ENCODE results near the gene PRKCZ.
A peak's percentile ranks its signal among the peaks of the same experiment; 100 is the strongest.

Gene PRKCZ

DNA sequence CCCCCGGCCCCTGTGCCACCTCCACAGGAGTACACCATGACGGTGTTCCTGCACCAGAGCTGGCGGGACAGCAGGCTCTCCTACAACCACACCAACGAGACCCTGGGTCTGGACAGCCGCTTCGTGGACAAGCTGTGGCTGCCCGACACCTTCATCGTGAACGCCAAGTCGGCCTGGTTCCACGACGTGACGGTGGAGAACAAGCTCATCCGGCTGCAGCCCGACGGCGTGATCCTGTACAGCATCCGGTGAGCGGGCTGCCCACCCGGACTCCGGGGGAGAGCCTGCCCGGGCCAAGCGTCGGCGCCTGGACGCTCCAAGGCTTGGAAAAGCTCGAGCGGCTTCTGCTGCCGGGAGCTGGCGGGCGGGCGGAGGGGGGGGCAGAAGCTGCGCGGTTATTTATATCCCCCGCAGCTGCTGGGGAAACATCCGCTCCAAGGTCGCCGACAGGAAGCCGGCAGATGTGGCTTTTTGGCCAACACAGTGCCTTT lies 24.7 kb upstream of the PRKCZ start:
- DNase-seq = no peak

DNA sequence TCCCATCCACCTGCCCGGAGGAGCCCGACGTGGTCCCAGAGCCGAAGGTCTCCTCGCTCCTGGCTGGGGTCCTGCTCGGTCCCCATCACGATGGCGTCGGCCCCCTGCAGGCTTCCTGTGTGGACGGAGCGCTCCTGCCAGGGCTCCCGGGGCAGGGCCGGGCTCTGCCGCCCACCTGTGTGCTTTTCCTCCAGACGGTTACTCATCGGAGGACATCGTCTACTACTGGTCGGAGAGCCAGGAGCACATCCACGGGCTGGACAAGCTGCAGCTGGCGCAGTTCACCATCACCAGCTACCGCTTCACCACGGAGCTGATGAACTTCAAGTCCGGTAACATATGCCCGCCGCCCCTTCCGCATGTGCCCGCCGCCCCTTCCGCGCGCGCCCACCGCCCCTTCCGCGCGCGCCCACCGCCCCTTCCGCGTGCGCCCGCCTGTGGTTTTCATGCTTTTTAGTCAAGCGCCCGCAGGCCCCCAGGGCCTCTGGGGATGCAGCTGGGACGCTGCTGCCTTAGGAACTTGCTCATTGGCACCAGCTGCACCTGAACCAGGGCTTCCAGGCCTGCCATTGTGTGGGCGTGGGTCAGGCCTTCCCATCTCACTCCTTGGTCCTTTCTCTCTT lies 22.1 kb upstream of the PRKCZ start:
- no peak for DNase-seq

GRCh38 chr1:2028870-2029560 lies 21.2 kb upstream of the PRKCZ start:
- DNase-seq = no peak

- no peak for DNase-seq
Observed at GRCh38 chr1:2029561-2029960, 20.6 kb upstream of the PRKCZ start.

GRCh38 chr1:2030076-2030871 lies 19.9 kb upstream of the PRKCZ start:
- no peak for DNase-seq

DNA sequence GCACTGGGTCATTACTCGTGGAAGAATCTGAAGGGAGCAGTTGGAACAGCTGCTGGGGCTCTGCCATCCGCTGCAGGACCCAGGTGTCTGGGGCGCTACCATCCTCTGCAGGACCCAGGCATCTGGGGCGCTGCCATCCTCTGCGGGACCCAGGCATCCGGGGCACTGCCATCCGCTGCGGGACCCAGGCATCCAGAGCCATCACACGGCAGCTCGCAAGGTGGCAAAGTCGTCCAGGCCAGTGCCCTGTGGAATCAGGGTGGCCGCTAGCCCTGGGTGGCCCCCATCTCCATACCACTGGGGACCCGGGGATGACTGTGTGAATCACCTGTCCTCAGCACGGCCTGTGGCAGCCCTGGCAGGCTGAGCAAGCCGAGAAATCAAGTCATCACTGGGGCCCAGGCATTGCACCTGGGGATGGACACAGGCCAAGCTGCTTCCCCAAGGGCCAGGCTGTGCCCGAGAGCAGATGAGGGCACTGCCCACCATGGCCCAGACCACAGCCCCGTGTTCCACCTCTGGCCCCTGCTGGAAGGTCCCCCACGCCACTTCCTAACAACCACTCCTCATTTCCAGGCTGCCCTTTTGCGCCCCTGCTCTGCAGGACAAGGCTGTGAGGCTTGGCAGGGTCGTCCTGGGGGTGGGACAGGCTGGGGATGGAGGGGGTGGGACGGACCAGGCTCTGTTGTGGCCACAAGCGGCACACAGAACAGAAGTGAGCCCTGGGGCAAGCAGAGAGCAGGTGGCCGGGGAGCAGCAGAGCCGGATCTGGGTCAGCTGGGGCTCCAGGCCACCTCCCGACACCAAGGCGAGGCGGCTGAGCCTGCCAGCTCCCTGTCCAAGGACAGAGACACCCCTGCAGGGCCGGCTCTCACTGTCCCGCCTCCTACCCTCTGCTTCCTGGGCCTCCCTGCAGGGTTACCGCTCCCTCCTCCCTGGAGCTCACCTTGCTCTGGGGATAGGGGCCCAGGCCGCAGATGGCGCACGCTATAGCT lies 18.4 kb upstream of the PRKCZ start:
- DNase-seq = no peak

- DNase-seq = no peak
Observed at GRCh38 chr1:2032737-2033136, 17.5 kb upstream of the PRKCZ start.

DNA sequence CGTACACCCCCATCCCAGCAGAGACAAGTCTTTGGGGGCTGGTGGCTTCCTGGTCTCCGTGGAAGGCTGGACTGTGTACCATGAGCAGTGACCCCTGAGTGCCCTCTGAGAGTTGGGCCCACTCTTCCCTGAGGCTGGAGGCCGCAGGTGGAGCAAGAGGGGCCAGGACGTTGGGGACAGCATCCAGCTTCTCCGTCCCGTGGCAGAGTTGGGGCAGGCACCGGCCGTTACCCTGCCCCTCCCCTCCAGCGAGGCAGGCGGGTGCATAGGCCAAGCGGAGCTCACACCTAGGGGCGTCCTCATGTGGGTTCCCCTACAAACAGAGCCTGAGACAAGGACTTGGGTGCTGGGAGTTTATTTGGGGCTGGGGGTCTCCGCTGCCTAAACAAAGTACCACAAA lies 17.0 kb upstream of the PRKCZ start:
- no peak for DNase-seq

GRCh38 chr1:2036287-2036686 lies 13.9 kb upstream of the PRKCZ start:
- no peak for DNase-seq

- DNase-seq = no peak
Observed at GRCh38 chr1:2037314-2037979, 12.8 kb upstream of the PRKCZ start.

- DNase-seq = no peak
Observed at GRCh38 chr1:2038229-2038628, 12.0 kb upstream of the PRKCZ start.

- no peak for DNase-seq
Observed at GRCh38 chr1:2039251-2039650, 11.0 kb upstream of the PRKCZ start.

DNA sequence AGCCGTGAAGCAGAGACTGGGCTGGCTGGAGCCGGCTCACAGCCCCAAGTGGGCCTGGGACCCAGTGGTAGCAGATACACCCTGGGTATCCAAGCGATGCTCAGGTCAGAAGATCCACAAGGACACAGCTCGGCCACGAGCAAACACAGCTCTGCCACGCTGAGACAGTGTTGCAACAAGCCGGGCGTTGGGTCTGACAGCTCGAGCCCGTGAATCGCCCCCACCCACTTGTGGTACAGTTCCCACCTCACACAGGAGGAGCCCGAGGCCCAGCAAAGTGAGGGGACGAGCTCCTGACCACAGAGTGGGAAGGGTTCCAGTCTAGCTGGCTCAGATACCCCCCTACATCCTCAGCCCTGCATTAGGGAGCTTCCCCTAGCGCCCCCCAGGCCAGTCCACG lies 8.9 kb upstream of the PRKCZ start:
- no peak for DNase-seq

GRCh38 chr1:2041887-2042286 lies 8.3 kb upstream of the PRKCZ start:
- no peak for DNase-seq

DNA sequence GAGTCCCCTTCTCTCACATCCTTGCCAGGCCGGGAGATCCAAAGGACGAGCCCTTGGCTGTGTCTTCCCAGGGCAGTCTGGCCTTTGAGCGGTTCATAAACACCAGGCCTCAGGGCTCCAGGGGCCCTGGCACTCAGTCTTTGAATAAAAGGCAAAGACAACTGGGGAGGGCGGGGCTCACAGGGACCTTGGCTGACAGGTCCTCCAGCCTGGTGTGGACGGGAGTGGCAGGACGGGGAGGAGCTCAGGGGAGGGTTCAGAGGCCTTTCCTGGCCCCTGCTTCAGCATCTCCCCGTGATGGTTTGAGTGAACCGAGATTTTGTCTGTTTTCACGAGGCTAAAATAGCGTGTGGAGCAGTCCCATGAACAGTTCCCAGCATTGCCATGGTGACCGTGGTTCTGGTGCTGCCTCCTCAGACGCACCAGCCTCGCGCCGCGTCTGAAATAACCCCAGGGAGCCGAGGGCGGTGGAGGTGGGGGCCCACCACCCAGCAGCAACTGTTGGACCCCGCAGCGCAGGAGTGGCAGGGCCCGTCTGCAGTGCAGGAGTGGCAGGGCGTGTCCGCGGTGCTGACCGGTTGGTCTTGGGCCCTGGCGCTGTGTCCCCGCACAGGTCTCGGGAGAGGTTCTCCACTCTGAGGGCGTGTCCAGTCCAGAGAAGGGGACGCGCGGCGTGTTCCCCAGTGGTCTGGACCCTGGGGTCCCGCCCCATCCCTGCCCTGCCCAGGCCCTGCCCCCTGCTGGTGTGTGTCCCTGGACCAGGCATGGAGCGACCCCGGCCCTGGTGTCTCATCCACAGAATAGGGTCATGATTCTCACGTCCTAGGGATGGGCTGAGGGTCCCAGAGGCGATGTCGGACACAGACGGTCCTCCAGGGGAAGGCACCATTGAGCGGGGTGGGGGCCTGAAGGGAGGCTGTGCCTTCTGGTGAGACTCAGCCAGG lies 7.1 kb upstream of the PRKCZ start:
- no peak for DNase-seq

GRCh38 chr1:2043886-2044285 lies 6.3 kb upstream of the PRKCZ start:
- no peak for DNase-seq

DNA sequence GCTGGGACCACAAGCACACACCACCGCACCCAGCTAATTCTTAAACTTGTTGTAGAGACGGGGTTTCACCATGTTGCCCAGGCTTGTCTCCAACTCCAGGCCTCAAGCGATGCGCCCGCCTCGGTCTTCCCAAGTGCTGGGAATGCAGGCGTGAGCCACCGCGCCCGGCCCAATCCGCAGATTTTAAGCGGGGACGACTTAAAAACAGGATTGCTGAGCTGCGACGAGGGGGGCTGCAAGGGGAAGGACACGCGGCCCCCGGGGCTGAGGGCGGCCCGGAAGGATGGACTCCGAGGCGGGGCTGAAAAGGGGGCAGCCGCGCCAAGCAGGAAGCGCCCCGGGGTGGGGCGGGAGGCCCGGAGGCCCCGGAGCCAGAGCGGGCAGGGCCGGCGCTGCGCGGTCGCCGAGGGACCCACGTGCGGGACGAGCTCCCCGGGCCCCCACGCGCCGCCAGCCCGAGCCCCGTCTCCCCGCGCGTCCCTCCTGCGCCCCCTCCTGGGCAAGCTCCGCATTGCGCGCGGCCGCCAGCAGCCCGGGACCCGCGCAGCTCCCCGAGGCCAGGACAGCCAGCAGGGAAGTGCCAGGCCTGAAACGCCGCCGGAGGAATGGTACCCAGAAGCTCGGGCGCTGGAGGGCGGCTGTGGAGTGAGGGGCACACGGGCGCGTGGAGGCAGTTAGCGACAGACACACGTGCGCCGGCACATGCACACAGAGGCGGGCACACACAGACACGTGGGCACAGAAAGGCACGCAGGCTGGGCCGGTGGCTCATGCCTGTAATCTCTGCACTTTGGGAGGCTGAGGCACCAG lies 5.5 kb upstream of the PRKCZ start:
- peak; percentile 24 to 41 for DNase-seq

- DNase-seq = no peak
Observed at GRCh38 chr1:2045468-2046173, 4.6 kb upstream of the PRKCZ start.

DNA sequence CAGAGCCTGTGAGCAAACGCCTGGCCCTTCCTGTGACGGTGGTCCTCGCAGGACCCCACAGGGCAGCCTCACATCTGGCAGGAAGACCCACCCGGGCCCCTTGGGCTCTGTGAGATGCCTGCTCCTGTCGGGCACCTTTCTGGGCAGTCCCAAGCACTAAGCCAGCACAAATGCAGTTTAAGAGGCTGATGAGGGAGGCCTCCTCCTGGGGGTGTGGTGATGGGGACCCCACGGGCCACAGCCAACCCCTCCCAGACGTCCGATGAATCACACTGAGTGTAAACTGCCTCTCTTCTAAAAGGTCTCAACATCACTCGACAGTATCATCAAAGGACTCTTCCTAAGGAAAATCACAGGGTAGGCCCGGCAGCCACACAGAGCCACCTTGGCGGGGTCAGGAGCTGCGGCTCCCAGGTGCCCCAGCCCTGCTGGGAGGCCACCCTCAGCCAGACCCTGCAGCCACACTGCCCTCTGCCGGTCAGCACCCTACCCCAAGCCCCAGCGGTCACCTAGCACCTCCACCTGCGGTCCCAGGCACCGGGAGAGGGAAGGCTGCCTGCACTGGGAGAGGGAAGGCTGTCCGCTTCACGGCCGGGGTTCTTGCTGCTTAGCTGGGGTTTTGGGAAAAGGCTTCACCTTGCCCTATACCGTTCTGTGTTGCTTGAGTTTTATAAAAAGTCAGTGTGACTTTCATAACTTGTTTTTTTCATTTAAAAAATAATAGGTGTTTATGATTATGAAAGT lies 3.9 kb upstream of the PRKCZ start:
- DNase-seq = no peak
